Endothelial cell (in vitro differentiated cells): ENCODE data around the gene PRR7. TPM values are rescaled to one million over a fixed set of nuclear protein-coding genes. Genes with fewer than 3 reads are reported as not detected.
"Not testable (repeated sequence)": the region's sequence is repeated elsewhere in the genome, so short reads cannot be mapped to it uniquely, and the experiment has no call there.

Source experiments
- DNase-seq: peaks from one replicate; pipeline ENCODE4 v3.0.0; 2021; ENCODE audit warnings: low spot score
- H3K27ac Mint-ChIP-seq: one replicate; pipeline ENCODE4 v1.8.0; 2021; ENCODE audit warnings: mixed read lengths, inconsistent platforms; ENCODE audit not compliant: unreplicated experiment
- H3K27me3 Mint-ChIP-seq: one replicate; pipeline ENCODE4 v1.8.0; 2021; ENCODE audit warnings: mild to moderate bottlenecking, moderate library complexity, mixed read lengths, inconsistent platforms; ENCODE audit not compliant: unreplicated experiment
- H3K36me3 Mint-ChIP-seq: one replicate; pipeline ENCODE4 v1.8.0; 2021; ENCODE audit warnings: mild to moderate bottlenecking, low read depth, mixed read lengths, inconsistent platforms; ENCODE audit not compliant: unreplicated experiment
- H3K4me1 Mint-ChIP-seq: one replicate; pipeline ENCODE4 v1.8.0; 2021; ENCODE audit warnings: mild to moderate bottlenecking, mixed read lengths, inconsistent platforms; ENCODE audit not compliant: unreplicated experiment
- H3K4me3 Mint-ChIP-seq: one replicate; pipeline ENCODE4 v1.8.0; 2021; ENCODE audit warnings: mild to moderate bottlenecking, mixed read lengths, inconsistent platforms; ENCODE audit not compliant: unreplicated experiment
- H3K9me3 Mint-ChIP-seq: one replicate; pipeline ENCODE4 v1.8.0; 2021; ENCODE audit warnings: mixed read lengths, inconsistent platforms; ENCODE audit not compliant: unreplicated experiment
- CTCF ChIP-seq: fragments of 200-600 bp; sonication (generic); IDR thresholded peaks from one replicate; pipeline ENCODE4 v1.5.0; 2021; ENCODE audit warnings: antibody characterized with exemption; ENCODE audit not compliant: unreplicated experiment
- total RNA-seq: library from RNA; stranded (reverse); fragmentation: NEBNext Ultra II Directional; extraction: Animal tissue kit (Norgen Biotek cat#: 25700); gene quantifications from one replicate; pipeline ENCODE4 v1.2.1, GENCODE V29; 2021; ENCODE audit not compliant: unreplicated experiment

The PRR7 gene
- total RNA-seq, 1 donor from 2014 or later, result 0.97 TPM

DNA sequence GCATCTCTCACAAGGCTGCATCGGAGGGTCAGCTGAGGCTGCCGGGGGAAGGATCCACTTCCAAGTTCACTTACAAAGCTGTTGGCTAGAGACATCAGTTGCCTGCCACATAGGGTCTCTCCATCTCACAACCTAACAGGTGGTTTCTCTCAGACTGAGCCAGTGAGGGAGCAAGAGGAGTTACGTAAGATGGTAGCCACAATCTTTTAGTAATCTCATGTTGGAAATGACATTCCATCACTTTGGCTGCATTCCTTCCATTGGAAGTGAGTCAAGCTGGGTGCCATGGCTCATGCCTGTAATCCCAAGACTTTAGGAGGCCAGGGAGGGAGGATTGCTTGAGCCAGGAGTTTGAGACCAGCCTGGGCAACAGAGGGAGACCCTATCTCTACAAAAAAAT lies 27.6 kb upstream of the PRR7 start:
- Mint-ChIP-seq H3K4me3 (no peak overlapping the region), H3K4me1 (peaks cover 10% of the 10 kb centered on the region), H3K36me3 (no peaks in the 10 kb centered on the region), H3K27me3 (peaks cover 4% of the 10 kb centered on the region), H3K9me3 (no peaks in the 10 kb centered on the region), H3K27ac (no peak overlapping the region)
- no peak for DNase-seq
- no peak for TF ChIP-seq CTCF

- not testable (repeated sequence) for H3K27me3 Mint-ChIP-seq, H3K4me1 Mint-ChIP-seq, DNase-seq, H3K9me3 Mint-ChIP-seq, H3K4me3 Mint-ChIP-seq, H3K36me3 Mint-ChIP-seq, H3K27ac Mint-ChIP-seq
Observed at GRCh38 chr5:177420472-177420871, 26.1 kb upstream of the PRR7 start.

- Mint-ChIP-seq H3K27ac (no peak overlapping the region), H3K36me3 (no peaks in the 10 kb centered on the region), H3K9me3 (no peaks in the 10 kb centered on the region), H3K4me3 (no peak overlapping the region), H3K4me1 (peaks cover 10% of the 10 kb centered on the region), H3K27me3 (peaks cover 3% of the 10 kb centered on the region)
- DNase-seq, result no peak
- TF ChIP-seq CTCF, result no peak
Observed at GRCh38 chr5:177421062-177421798, 25.4 kb upstream of the PRR7 start.

DNA sequence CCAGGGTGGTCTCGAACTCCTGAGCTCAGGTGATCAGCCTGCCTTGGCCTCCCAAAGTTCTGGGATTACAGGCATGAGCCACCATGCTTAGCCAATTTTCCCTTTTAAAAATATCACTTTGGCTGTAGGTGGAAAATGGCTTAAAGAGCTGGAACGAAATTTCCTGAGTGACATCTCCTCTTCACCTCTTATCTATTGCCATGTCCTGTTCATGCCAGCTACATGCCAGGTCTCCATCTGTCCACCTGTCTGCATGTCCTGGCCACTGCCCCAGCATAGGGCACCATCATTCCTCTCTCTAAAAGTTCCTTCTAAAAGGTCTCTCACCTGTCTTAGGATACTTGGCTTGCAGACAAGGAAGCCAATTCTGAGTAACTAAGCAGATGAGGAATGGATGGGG lies 22.9 kb upstream of the PRR7 start:
- no peaks in the 10 kb centered on the region for H3K36me3 Mint-ChIP-seq
- H3K9me3 Mint-ChIP-seq, result no peaks in the 10 kb centered on the region
- peaks cover 6% of the 10 kb centered on the region for H3K27me3 Mint-ChIP-seq
- no peak for TF ChIP-seq CTCF
- no peak overlapping the region for H3K4me3 Mint-ChIP-seq
- H3K4me1 Mint-ChIP-seq, result peaks cover 11% of the 10 kb centered on the region
- no peak for DNase-seq
- no peak overlapping the region for H3K27ac Mint-ChIP-seq

GRCh38 chr5:177425196-177425800 lies 21.3 kb upstream of the PRR7 start:
- Mint-ChIP-seq H3K9me3 (no peaks in the 10 kb centered on the region), H3K4me3 (peak overlapping the region; percentile 93), H3K4me1 (peaks cover 17% of the 10 kb centered on the region), H3K27ac (peak overlapping the region; percentile 98), H3K27me3 (peaks cover 7% of the 10 kb centered on the region), H3K36me3 (no peaks in the 10 kb centered on the region)
- DNase-seq, result no peak
- no peak for TF ChIP-seq CTCF
